ENCODE data around the gene SMIM17. TPM values are rescaled to one million over a fixed set of nuclear protein-coding genes. Genes with fewer than 3 reads are reported as not detected.

SMIM17 gene
- 0.72 and 0.80 TPM in 2 replicates for total RNA-seq
- long read RNA-seq, partial matches to known transcripts, result 0 of 1 reads
- long read RNA-seq, other reads (novel, unspliced or antisense), result 1 of 1 reads

- Mint-ChIP-seq H3K4me1 (ENCODE audit: low read depth) (no peaks in the 10 kb centered on the region), H3K27me3 (no peaks in the 10 kb centered on the region), H3K9me3 (ENCODE audit: low read depth) (peaks cover 58% of the 10 kb centered on the region), H3K4me3 (ENCODE audit: low read depth) (no peak within 1 kb of the TSS), H3K36me3 (ENCODE audit: insufficient read depth) (peaks cover 41% of the 10 kb centered on the region), H3K27ac (no peak within 1 kb of the TSS)
- no peak for TF ChIP-seq CTCF (IDR thresholded peaks at IDR 0.05; ENCODE audit: unreplicated experiment)
- DNase-seq (ENCODE audit: low spot score, unreplicated experiment), result no peak
These were observed at the start of gene SMIM17 for GRCh38 chr19:56642711-56643459. Gene SMIM17, plus strand, starts transcription at chr19:56643159. Its CDS starts 2,509 bp downstream, at chr19:56645668.

GRCh38 chr19:56594446-56594782, 48.5 kb upstream of the SMIM17 start:
- H3K27me3 Mint-ChIP-seq, result no peaks in the 10 kb centered on the region
- H3K4me1 Mint-ChIP-seq (ENCODE audit: low read depth), result peaks cover 8% of the 10 kb centered on the region
- DNase-seq (ENCODE audit: low spot score, unreplicated experiment), result no peak
- H3K9me3 Mint-ChIP-seq (ENCODE audit: low read depth), result peaks cover 24% of the 10 kb centered on the region
- peaks cover 29% of the 10 kb centered on the region for H3K36me3 Mint-ChIP-seq (ENCODE audit: insufficient read depth)
- H3K4me3 Mint-ChIP-seq (ENCODE audit: low read depth), result peak overlapping the region; percentile 87
- TF ChIP-seq CTCF (IDR thresholded peaks at IDR 0.05; ENCODE audit: unreplicated experiment), result no peak
- H3K27ac Mint-ChIP-seq, result no peak overlapping the region

GRCh38 chr19:56594783-56595547, 48.0 kb upstream of the SMIM17 start, which contains the start of gene ZNF71:
Gene ZNF71, plus strand, starts transcription at chr19:56595302. Its CDS starts 6,257 bp downstream, at chr19:56601559.
- Mint-ChIP-seq H3K9me3 (ENCODE audit: low read depth) (peaks cover 24% of the 10 kb centered on the region), H3K4me1 (ENCODE audit: low read depth) (peaks cover 8% of the 10 kb centered on the region), H3K4me3 (ENCODE audit: low read depth) (peak within 1 kb of the TSS; percentile 87), H3K27me3 (no peaks in the 10 kb centered on the region), H3K36me3 (ENCODE audit: insufficient read depth) (peaks cover 32% of the 10 kb centered on the region), H3K27ac (peak within 1 kb of the TSS; percentile 94)
- DNase-seq (ENCODE audit: low spot score, unreplicated experiment), result peak; percentile 90
- no peak for TF ChIP-seq CTCF (IDR thresholded peaks at IDR 0.05; ENCODE audit: unreplicated experiment)

GRCh38 chr19:56595548-56595899, 47.4 kb upstream of the SMIM17 start:
- Mint-ChIP-seq H3K36me3 (ENCODE audit: insufficient read depth) (peaks cover 34% of the 10 kb centered on the region), H3K9me3 (ENCODE audit: low read depth) (peaks cover 25% of the 10 kb centered on the region), H3K4me3 (ENCODE audit: low read depth) (peak overlapping the region; percentile 87), H3K27me3 (no peaks in the 10 kb centered on the region), H3K27ac (peak overlapping the region; percentile 94), H3K4me1 (ENCODE audit: low read depth) (peaks cover 8% of the 10 kb centered on the region)
- DNase-seq (ENCODE audit: low spot score, unreplicated experiment), result no peak
- TF ChIP-seq CTCF (IDR thresholded peaks at IDR 0.05; ENCODE audit: unreplicated experiment), result no peak

GRCh38 chr19:56596676-56597075, 46.3 kb upstream of the SMIM17 start:
- no peak for DNase-seq (ENCODE audit: low spot score, unreplicated experiment)
- Mint-ChIP-seq H3K36me3 (ENCODE audit: insufficient read depth) (peaks cover 45% of the 10 kb centered on the region), H3K27me3 (no peaks in the 10 kb centered on the region), H3K4me3 (ENCODE audit: low read depth) (peak overlapping the region; percentile 87), H3K27ac (no peak overlapping the region), H3K9me3 (ENCODE audit: low read depth) (peaks cover 26% of the 10 kb centered on the region), H3K4me1 (ENCODE audit: low read depth) (peaks cover 8% of the 10 kb centered on the region)
- TF ChIP-seq CTCF (IDR thresholded peaks at IDR 0.05; ENCODE audit: unreplicated experiment), result no peak
